SIG-M5 treated with dmso at 0.1 percent for 504 hours (cell line): ENCODE measurements around the gene CUL9.
A peak's percentile ranks its signal among the peaks of the same experiment; 100 is the strongest.

Experiments
- DNase-seq: peaks from one replicate; lab custom pipeline; 2025; ENCODE audit not compliant: unreplicated experiment; lab: John Stamatoyannopoulos, UW

CUL9 gene

DNA sequence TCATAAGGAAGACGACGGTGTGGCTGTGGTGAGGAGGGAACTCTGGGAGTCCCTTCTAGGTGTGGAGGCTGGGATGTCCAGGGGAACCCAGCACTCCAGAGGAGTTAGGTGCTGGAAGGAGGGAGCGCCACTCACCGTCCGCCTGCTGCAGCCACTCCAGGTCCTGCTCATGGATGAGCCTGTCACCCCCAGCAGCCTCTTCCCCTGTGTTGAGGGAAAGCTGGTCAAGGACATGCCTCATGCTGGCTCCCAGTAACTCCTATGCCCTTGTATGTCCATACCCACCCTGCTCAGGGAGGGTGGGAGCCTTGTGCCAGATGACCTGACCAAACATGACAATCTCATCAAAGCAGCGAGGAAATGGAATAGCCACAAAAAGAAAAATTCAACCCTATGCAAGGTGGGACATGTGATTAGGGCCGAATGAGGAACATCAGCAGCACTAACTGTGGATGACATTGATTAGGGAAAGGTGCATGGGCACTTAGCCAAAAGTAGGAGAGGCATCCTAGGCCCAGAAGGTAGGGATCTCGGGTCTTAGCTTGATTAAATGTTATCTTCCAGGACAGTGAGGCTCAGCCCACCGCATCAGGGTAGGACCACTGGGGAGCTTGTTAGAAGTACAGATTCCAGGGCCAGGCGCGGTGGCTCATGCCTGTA lies 44.3 kb downstream of the CUL9 start:
- DNase-seq, result no peak

DNA sequence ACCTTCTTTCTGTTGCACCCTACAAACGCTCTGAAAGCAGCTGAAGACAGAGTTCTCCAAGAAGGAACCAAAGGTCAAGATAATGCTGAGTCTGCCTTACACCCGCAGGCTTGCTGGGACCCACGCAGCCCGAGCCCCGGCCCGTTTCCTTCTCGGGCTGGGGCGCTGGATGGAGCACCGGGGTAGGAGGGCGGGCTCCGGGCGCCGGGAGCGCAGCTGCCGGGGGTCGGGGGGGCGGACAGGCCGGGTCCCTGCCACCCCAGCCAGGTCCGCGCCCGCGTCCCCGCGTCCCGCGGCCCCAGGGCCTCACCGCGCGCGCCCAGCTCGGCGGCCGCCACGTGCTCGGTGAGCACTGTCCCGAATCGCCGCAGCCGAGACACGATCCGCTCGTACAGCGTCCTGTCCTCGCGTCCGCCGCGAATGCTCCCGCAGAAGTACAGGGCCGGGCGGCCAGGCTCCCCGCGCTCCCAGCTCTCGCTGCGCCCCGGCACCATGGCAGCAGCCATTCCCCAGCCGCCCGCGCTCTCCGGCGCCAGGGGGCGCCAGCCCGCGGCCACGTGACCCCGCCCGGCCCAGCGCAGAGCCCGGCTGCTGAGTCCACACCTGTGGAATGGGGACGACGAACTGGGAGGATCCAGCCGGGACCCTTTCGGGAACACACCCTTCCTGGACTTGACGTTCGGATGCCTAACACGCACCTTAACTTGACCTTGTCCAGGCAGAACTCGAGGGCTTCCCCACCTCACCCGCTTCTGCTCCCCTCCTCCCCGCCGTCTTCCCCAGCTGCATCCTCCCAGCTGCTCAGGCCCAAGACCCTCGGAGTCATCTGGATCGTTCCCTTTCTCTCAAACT lies 47.2 kb downstream of the CUL9 start, which contains the start of gene DNPH1:
Gene DNPH1 (minus strand): TSS at position 531 of the 852 bp plus-strand sequence. CDS start 25 bp downstream, at position 506.
- peak; percentile 47 for DNase-seq

DNA sequence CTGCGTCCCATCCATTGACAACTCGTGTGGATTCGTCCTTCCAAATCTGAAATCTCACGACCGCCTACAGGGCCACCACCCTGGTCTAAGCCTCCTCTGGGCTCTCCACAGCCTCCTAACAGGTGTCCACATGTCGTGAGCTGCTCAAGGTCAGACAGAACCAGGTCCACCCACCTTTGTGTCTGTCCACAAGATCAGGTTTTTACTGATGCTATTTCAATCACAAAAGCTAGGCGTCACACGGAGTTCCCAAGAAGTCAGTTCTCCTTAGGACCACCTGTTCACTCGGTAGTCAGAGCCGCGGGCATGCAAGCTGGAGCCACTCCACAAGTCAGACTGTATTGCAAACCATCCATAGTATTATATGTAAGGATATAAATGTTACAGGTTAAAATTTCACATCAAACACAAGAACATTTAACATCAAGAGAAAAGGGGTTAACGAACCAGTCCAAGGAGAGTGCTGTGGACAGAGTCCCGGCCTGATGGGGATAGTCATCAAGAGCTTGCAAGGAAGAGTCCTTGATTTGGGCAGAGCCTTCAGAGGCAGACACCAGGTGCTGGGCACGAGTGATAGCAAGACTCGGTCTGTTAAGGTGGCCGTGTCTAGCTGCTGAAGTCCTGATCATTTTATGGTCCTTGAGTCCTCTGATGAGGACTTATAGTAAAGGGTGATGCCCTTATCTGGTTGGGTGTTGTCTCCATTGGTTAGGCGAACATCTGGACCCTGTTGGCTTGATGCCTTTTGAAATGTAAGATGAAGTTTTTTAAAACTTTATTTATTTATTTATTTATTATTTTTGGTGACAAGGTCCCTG lies 48.0 kb downstream of the CUL9 start:
- no peak for DNase-seq

DNA sequence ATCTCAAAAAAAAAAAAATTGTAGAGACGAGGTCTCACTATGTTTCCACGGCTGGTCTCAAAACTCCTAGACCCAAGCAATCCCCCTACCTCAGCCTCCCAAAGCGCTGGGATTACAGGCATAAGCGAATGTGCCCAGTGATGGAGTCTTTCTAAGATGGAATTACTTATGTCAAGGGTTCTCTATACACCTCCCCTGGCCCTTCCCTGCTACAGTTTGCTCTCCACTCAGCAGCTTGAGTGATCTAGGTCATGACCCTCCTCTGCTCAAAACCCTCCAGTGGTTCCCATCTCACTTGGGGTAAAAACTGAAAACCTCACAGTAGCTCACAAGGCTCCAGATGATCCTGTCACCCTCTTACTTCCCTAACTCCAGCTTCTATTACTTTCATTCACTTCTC lies 49.1 kb downstream of the CUL9 start:
- DNase-seq, result no peak

DNA sequence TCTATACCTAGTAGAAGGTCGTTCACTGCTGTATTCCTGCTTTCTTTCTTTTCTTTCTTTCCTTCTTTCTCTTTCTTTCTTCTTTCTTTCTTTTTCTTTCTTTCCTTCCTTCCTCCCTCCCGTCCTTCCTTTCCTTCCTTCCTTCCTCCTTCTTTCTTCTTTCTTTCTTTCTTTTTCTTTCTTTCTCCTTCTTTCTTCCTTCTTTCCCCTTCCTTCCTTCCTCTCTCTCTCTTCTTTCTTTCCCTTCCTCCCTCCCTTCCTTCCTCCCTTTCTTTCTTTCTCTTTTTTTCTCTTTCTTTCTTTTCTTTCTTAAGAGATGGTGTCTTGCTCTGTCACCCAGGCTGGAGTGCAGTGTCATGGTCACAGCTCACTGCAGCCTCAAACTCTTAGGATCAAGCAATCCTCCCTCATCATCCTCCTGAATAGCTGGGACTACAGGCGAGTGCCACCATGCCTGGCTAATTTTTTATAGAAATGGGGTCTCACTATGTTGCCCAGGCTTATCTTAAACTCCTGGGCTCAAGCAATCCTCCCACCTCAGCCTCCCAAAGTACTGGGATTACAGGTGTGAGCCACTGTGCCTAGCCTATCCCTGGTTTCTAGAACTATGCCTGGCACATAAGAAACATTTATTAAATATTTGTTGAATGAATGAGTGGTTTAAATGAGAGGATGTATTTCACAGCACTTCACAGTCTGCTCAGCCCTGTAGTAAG lies 49.9 kb downstream of the CUL9 start:
- no peak for DNase-seq

DNA sequence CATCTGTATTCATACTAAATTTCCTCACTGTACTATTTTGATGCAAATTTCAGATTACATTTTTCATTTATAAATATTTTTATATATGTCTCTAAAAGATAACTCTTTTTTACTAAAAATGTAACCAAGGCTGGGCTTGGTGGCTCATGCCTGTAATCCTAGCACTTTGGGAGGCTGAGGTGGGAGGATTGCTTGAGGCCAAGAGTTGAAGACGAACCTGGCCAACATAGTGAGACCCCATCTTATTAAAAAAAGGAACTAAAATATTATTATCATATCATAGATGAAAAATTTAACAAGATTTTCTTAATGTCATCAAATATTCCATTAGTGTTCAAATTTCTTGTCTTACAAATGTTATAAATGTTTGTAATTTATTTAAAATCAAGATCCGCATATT lies 53.8 kb downstream of the CUL9 start:
- DNase-seq, result no peak

DNA sequence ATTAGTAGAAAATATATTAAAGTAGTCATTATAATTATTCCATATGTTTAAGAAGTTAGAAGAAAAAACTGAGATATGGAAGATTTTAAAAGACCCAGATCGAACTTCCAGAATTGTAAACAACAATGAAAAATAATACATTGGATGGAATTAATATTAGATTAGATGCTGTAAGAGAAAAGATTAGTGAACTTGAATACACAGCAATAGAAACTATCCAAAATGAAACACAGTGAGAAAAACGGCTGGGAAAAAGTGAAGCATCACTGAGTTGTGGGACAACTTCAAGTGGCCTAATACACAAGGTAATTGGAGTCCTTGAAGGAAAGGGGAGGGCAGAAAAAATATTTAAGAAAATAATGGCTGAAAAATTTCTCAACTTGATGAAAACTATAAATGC lies 57.1 kb downstream of the CUL9 start:
- no peak for DNase-seq

DNA sequence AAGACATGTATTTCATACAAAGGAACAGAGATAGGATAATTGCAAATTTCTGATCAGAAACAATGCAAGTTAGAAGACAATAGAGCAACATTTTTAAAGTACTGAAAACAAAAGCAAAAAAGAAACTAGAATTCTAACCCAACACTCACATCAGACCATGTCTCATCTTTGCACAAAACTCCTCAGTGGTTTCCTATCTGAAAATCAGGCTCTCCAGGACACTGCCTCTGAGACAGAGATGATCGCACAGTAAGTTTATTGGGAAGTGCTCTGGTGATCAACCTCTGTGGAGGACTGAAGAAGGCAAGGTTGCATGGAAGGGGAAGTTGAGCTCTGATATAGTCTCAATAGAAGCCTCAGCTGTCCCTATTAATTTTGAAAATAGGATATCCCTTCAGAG lies 59.0 kb downstream of the CUL9 start:
- peak; percentile 24 for DNase-seq

DNA sequence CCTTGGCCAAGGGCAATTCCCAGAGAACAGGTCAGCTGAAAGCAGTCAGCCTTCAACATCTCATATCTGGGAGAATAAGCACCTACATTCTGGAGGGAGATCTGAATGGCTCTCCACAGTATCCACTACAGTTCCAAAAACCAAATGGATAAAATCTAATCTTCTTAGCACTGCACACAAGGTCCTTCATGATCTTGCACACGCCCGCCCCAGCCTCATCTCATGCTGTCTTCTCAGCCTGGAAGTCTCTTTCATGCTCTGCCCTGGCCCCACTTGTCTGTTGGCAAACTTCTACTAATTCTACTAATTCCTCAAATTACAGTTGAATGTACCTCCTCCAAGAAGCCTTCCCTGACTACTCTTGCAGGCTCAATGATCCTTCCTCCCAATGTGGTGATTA lies 59.5 kb downstream of the CUL9 start:
- no peak for DNase-seq

DNA sequence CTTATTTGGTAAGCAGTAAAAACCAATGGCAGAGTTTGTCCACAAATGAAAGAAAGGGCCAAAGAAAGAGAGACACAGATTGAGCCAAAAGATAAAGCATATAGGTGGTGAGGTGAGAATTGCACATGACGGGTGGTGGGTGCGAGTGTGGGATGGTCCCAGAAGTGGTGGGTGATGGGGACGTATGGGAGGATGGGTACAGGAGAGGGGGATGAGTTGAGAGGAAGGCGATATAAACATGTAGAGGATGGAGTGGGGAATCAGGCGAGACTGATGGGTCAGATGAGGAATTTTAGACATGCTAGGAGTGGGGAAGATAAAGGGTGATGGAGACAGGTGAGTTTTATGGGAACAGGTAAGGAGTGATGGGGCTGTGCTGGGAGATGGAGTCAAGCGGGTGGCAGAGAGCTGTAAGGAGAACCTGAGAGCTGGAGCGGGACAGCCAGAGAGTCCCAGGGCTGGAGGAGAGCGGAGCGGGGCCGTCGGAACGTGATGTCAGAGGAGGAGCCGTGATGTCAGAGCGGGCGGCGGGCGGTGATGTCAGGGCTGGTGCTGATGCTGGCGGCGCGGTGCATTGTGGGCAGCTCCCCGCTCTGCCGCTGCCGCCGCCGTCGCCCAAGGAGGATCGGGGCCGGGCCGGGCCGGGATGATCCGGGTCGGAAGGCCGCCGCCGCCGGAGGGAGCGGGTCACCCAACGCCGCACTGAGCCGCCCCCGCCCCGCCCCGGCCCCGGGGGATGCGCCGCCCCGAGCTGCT lies 61.1 kb downstream of the CUL9 start, which contains the start of gene TTBK1:
Gene TTBK1 (plus strand): TSS at position 574 of the 756 bp plus-strand sequence. CDS start 3,180 bp downstream, outside the sequence.
- DNase-seq, result no peak

DNA sequence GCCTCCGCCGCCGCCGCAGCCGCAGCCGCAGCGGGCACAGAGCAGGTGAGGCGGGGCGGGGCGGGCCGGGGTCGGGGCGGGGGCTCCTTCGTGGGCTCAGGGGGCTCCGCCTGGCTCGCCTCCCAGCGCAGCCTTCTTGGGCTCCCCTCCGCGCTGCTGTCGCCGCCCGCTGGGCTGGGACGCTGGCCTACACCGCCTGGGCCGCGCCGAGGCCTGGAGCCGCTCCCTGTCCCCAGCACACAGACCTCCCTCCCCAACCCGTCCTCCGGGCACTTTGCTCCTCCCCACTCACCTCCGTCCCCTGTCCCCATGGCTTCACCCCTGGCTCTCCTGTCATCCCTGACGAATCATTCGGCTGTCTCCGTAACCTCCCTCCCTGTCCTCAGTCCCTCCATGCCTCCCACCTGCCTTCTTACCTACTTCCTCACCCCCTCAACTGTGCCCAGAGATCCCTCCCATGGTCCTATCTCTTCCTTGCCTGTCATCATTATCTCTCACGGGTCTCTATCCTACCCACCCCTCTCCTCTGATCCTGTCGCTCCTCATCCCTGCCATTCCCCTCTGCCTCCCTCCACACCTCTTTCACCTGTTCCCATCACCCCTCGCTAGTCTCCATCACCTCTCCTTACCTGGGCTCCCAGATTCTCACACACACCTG lies 61.8 kb downstream of the CUL9 start:
- no peak for DNase-seq

DNA sequence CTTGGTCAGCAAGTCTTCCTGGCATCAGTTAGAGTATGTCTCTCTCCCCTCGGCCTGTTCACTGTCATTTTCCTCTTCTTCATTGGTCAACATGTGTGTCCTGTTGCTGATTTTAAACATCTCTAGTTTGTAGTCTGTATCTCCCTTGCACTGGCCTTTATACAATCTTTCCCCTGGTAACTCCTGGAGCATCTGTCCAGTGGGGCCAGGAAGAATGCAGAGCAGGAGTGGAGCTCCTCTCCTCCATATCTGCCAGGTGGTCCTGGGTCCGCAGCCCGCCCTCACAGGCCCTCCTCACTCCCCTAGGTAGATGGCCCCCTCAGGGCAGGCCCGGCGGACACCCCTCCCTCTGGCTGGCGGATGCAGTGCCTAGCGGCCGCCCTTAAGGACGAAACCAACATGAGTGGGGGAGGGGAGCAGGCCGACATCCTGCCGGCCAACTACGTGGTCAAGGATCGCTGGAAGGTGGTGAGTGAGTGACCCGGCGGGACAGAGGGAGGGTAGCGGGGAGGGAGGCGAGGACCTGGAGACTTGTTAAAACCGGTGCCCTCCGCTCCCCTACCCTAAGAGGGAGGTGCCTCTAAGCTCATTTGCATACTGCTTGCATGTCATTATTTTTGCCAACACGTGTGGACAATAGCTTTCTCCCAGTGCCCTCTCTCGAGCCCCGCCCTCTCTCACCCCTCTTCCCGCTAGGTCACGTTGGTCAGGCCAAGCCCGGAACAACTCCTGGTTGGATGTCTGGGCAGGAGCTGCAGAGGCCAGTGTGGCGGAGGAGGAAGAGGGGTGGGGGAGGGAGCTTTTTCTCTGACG lies 64.5 kb downstream of the CUL9 start:
- DNase-seq, result peak; percentile 33

DNA sequence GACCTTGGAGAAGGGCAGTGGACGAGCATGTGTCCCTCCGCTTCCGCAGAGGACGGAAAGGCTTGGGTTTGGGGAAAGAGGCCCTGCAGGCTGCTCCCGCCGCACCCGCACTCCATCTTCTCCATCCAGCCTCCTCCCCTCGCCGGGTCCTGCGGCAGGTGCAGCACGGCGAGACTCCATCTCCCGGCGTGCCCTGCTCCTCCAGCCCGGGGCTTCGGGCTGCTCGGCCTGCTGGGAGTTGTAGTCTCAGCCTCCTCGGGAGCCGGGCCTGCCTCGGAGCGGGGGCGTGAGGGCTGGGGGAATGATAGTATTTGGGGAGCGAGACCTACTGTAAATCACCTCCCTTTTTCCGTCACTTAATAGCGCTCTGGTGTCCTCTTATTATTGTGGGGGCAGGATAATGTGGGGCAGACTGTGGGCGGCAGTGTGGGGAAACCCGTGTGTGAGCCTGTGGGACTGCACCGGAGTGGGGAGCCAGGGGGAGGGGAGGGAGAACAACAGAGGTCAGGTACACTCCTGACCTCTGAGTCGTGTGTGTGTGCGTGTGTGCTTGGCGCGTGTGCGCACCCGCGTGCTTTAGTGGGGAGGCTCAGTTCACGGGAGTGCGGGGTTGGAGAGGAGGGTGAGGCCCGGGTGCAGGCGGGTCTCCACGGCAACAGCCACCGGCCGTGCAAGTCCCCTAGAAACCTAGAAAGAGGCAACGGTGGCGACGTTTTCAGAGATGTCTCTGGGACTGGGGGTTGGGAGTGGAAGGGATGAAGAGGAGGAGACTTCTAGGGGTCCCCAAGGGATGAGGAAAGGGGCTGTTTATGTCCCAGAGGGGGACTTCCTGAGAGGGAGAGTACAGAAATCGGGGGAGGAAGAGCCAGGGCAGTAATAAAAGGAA lies 65.4 kb downstream of the CUL9 start:
- DNase-seq, result peak; percentile 54

DNA sequence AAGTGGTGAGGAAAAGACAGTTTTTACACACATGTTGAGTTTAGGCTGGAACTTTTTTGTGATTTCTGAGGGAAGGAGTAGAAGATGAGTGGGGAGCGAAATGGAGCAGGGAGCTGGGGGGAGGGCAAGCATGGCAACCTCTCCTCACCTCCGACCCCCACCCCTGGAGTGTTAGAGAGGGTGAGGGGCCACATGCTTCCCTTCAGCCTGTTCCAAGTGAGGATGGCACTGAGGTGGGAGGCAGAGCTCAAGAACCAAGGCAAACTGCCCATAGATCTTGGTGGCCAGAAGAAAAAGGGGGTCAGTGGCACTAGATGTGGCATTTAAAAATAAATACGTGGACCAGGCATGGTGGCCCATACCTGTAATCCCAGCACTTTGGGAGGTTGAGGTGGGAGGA lies 66.1 kb downstream of the CUL9 start:
- no peak for DNase-seq

DNA sequence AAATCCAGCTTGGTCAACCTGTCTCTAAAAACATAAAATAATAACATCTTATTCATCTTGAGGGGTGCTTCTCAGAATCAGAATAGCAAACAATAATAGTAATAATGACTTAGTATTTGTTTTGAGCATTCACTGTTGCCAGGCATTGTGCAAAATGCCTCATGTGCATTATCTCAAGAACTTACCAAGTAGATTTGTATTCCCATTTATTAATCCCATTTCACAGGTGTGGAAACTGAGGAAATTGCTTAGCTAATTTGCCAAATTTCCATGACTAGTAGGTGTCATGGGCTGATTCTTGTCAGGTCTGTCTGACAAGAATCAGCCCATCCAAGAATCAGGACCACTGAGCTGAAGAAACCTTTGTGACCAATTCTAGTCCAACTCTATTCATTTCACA lies 66.8 kb downstream of the CUL9 start:
- DNase-seq, result no peak

DNA sequence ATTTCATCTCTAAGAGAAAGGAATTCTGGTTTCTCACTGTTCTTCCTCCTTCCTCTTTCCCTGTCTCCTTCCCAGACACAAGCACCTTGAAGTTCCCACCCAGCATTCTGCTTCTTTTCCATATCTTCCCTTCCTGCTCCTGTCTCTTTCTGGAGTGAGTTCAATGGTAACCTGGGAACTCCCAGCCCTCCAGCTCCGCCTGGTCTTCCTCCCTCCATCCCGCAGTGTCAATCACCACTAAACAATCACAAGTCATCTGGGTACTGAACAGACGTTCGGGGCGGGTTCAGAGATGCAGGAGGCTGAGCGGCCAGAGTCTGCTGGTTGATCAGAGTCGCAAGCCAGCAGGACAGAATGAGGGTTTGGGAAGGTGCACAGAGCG lies 69.0 kb downstream of the CUL9 start:
- DNase-seq, result no peak

DNA sequence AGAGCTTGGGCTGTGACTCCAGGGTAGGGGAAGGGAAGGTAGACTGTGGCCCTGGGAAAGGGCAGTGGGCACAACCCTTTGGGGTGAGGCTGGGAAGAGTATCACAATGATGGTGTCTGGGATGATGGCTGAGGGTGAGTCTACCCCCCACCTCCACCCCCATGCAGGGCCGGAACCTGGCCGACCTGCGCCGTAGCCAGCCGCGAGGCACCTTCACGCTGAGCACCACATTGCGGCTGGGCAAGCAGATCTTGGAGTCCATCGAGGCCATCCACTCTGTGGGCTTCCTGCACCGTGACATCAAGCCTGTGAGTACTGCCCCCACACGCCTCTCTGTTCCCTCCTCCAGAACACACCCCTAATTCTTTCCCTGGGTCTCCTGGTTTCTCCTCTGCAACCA lies 71.4 kb downstream of the CUL9 start:
- DNase-seq, result no peak
